Left ventricle myocardium inferior (tissue), 1 donor: Measurements from ENCODE around the gene UCN. TPM values are rescaled to one million over a fixed set of nuclear protein-coding genes. Genes with fewer than 3 reads are reported as not detected.

Experiments used
- DNase-seq: peaks from one replicate; pipeline ENCODE4 v3.0.0-alpha.2; 2020
- H3K27ac ChIP-seq: fragments of 200-600 bp; replicated peaks from 2 replicates; pipeline ENCODE4 v1.8.0; 2021
- H3K27me3 ChIP-seq: fragments of 200-600 bp; 2 replicates; pipeline ENCODE4 v1.8.0; 2021; ENCODE audit warnings: low read depth
- H3K36me3 ChIP-seq: fragments of 200-600 bp; 2 replicates; pipeline ENCODE4 v1.8.0; 2021
- H3K4me1 ChIP-seq: fragments of 200-600 bp; 2 replicates; pipeline ENCODE4 v1.8.0; 2021
- H3K4me3 ChIP-seq: fragments of 200-600 bp; 2 replicates; pipeline ENCODE4 v1.8.0; 2021; ENCODE audit warnings: mild to moderate bottlenecking, moderate library complexity
- H3K9me3 ChIP-seq: fragments of 200-600 bp; replicated peaks from 2 replicates; pipeline ENCODE4 v1.8.0; 2021
- intact Hi-C: fragments of 100-400 bp; cut with micrococcal nuclease; formaldehyde crosslinking; loops from one replicate; pipeline ENCODE4 v1.11.0; 2022
- total RNA-seq: library from RNA; stranded (reverse); fragmentation: NEBNext Ultra II Directional; extraction: Animal tissue kit (Norgen Biotek cat#: 25700); gene quantifications from one replicate; pipeline ENCODE4 v1.2.1, GENCODE V29; 2021
- TF ChIP-seq, protein P1 (sequence below): fragments of 200-600 bp; IDR thresholded peaks from 2 replicates; pipeline ENCODE4 v1.8.0; 2021; ENCODE audit warnings: antibody characterized with exemption, mild to moderate bottlenecking, borderline replicate concordance
- donor health status: DM: no; HTN: yes; CAD: no; lungs with severe emphysema.

Gene UCN
- total RNA-seq, 1 donor from 2014 or later: 1.5 TPM

DNA sequence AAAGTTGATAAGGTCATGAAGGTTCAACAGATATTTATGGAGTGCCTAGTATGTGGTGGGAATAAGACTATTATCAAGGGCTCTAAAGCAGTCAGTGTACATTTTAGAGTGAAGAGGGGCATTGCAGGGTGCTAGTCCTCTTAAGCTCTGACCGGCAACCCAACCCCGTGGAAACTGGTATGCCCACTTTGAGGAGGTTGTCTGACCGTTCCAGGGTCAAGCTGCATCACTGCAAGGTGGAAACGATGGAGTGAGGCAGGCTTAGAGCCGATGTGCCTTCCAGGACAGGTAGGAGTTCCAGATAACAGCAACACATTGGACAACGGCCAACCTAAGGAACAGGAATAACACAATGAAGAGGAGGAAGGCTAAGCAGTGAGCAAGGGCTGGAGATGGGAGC lies 1.4 kb upstream of the UCN start:
- H3K27me3 ChIP-seq: peaks cover 43% of the 10 kb centered on the region
- H3K27ac ChIP-seq: no peak overlapping the region
- no peaks in the 10 kb centered on the region for H3K9me3 ChIP-seq
- H3K36me3 ChIP-seq: peaks cover 56% of the 10 kb centered on the region
- peaks cover 32% of the 10 kb centered on the region for H3K4me1 ChIP-seq
- intact Hi-C loops: no loop called here
- no peak for DNase-seq
- TF ChIP-seq, protein P1, sequence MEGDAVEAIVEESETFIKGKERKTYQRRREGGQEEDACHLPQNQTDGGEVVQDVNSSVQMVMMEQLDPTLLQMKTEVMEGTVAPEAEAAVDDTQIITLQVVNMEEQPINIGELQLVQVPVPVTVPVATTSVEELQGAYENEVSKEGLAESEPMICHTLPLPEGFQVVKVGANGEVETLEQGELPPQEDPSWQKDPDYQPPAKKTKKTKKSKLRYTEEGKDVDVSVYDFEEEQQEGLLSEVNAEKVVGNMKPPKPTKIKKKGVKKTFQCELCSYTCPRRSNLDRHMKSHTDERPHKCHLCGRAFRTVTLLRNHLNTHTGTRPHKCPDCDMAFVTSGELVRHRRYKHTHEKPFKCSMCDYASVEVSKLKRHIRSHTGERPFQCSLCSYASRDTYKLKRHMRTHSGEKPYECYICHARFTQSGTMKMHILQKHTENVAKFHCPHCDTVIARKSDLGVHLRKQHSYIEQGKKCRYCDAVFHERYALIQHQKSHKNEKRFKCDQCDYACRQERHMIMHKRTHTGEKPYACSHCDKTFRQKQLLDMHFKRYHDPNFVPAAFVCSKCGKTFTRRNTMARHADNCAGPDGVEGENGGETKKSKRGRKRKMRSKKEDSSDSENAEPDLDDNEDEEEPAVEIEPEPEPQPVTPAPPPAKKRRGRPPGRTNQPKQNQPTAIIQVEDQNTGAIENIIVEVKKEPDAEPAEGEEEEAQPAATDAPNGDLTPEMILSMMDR: no peak
- H3K4me3 ChIP-seq: no peak overlapping the region

DNA sequence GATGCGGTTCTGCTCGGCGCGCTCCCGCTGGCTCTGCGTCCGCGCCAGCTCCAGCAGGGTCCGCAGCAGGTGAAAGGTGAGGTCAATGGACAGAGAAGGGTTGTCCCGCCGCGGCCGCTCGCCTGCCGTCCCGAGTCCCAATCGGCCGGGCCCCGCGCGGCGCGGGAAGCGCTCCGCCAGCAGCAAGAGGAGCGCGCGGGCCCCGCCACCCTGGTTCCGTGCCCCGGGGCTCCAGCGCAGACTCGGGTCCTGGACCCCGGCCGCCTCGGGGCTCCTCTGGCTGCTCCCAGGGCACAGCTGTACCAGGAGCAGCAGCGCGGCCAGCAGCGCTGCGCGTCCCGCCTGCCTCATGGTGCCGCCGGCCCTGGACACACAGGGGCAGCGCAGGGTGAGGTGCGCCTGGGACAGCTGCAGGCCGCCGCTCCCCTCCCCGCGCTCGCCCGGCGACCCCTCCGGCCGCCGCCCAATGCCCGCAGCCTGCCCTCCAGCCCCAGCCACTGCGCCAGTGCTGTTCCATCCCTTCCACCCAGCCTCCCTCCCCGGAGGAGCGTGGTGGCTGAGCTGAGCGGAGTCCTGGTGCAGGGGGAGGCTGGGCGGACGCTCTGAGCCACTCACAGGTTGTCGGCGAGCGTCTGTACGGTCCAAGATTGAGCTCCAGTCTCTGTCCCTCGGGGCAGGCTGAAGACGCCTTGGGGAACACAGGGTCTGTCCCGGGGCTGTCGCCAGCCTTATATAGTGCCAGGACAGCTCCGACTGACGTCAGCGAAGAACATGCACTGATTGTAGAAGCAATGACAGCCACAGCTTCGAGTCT lies 493 bp downstream of the UCN start:
- intact Hi-C loops: no loop called here
- Histone ChIP-seq H3K4me1 (peaks cover 37% of the 10 kb centered on the region), H3K9me3 (no peaks in the 10 kb centered on the region), H3K27ac (peak overlapping the region; percentile 28), H3K4me3 (no peak overlapping the region), H3K27me3 (peaks cover 44% of the 10 kb centered on the region), H3K36me3 (peaks cover 62% of the 10 kb centered on the region)
- DNase-seq: no peak
- TF ChIP-seq, protein P1: no peak

DNA sequence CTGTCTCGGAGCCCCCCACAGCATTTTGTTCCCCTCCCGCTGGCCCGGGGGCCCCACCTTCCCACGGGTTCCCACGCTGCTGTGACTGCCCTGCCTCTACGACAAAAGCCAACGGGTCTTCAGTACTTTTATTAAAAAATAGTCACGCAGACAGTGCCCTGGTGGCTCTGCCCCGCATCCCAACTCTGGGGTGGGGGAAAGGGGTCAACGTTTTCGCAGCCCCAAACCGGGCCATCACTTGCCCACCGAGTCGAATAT lies 1.0 kb downstream of the UCN start:
- H3K4me1 ChIP-seq: peaks cover 43% of the 10 kb centered on the region
- H3K9me3 ChIP-seq: no peaks in the 10 kb centered on the region
- peaks cover 44% of the 10 kb centered on the region for H3K27me3 ChIP-seq
- no peak for DNase-seq
- H3K36me3 ChIP-seq: peaks cover 62% of the 10 kb centered on the region
- no peak overlapping the region for H3K4me3 ChIP-seq
- H3K27ac ChIP-seq: no peak overlapping the region
- TF ChIP-seq, protein P1: no peak
- intact Hi-C loops: no loop called here

- intact Hi-C loops: no loop called here
- Histone ChIP-seq H3K27me3 (peaks cover 44% of the 10 kb centered on the region), H3K4me3 (peak overlapping the region; percentile 9), H3K9me3 (no peaks in the 10 kb centered on the region), H3K27ac (no peak overlapping the region), H3K36me3 (peaks cover 64% of the 10 kb centered on the region), H3K4me1 (peaks cover 47% of the 10 kb centered on the region)
- DNase-seq: no peak
- TF ChIP-seq, protein P1: no peak
Observed at GRCh38 chr2:27306573-27307286, 1.5 kb downstream of the UCN start.

DNA sequence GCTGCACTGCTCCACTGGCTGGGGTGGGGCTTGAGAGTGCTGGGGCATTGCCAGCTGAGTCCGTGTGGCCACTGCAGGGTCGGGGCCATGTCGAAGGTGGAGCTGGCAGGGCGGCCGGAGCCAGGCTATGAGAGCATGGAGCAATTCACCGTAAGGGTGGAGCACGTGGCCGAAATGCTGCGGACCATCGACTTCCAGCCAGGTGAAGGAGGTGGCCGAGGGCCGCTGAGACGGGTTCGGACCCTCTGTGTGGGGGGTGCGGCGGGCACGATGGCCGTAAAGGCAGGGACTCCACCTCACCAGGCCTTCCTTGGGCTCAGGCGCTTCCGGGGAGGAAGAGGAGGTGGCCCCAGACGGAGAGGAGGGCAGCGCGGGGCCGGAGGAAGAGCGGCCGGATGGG lies 2.1 kb downstream of the UCN start:
- H3K36me3 ChIP-seq: peaks cover 68% of the 10 kb centered on the region
- TF ChIP-seq, protein P1: no peak
- intact Hi-C loops: no loop called here
- peaks cover 52% of the 10 kb centered on the region for H3K4me1 ChIP-seq
- DNase-seq: no peak
- H3K27ac ChIP-seq: peak overlapping the region; percentile 8
- no peaks in the 10 kb centered on the region for H3K9me3 ChIP-seq
- peak overlapping the region; percentile 9 for H3K4me3 ChIP-seq
- H3K27me3 ChIP-seq: peaks cover 44% of the 10 kb centered on the region
